HG02884 (cell line): ENCODE data around the gene USP20.
"Not testable (repeated sequence)": the region's sequence is repeated elsewhere in the genome, so short reads cannot be mapped to it uniquely, and the experiment has no call there.

ENCODE experiments used
- ATAC-seq: cut with Tn5 transposase; IDR thresholded peaks from one replicate; pipeline ENCODE4 v1.9.1; 2021; ENCODE audit warnings: mild to moderate bottlenecking, moderate library complexity; ENCODE audit not compliant: unreplicated experiment

The USP20 gene

DNA sequence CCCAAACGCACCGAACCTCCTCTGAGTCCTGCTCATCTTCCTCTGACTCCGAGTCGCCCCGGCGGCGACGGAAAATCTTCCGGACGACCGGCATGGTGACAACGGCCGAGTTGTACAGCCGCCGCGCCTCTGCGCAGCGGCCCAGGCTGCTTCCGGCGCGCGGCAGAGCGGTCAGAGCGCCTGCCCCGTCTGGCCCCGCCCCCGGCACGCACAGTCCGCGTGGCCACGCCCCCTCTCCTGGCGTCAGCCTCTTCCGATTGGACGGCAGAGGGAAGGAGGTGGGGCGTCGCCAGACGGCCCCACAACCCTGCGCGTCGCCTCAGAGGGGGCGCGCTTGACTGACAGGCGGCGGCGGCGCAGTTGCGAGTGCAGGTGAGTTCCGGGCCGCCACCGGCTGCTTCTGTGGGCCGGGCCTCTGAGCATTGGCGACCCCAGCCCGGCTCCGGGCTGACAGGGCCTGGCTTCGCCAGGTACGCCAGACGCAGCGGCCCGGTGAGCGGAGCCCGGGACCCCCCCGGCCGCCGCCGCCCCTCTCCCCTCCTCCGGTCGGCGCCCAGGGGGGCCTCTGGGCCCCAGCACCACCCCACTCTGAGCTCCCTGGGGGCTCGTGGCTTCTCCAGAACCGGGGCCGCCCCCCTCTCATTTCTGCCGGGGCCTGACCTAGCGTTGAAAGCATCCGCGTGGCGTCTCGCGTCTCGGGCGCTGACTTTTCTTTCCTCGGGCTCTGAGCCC, at the start of gene USP20, which contains the start of gene C9orf78:
Gene USP20, plus strand, starts transcription at position 331 of the 732 bp plus-strand sequence. CDS start 17,098 bp downstream, outside the sequence.
Gene C9orf78, minus strand, starts transcription at position 148 of the 732 bp plus-strand sequence. Its CDS starts 54 bp downstream, at position 94.
- peak; percentile 87 for ATAC-seq

DNA sequence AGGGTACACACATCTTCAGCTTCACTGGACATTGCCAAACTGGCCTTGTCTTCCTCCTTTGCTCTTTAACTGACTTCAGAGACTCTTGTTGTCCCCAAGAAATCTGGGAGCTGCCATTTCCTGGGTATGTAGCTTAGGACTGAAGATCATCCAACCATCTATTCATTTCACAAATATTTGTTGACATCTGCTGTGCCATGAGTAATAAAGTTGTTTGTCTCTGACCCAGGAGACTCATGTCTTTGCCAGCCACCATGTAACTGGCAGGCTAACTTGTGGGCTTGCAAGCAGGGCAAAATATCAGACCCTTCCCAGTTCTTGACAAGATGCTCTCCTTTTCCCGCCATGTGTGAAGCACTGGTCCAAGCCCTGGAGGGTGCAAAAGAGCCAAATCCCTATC, 49.4 kb upstream of the USP20 start:
- no peak for ATAC-seq

DNA sequence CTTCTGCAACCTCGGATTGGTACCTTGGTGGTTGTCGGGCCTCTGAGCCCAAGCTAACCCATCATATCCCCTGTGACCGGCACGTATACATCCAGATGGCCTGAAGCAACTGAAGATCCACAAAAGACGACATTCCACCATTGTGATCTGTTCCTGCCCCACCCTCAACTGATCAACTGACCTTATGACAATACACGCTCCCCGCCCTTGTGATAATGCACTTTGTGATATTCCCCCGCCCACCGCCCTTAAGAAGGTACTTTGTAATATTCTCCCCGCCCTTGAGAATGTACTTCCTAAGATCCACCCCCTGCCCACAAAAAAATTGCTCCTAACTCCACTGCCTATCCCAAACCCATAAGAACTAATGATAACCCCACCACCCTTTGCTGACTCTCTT, 48.8 kb upstream of the USP20 start:
- no peak for ATAC-seq

DNA sequence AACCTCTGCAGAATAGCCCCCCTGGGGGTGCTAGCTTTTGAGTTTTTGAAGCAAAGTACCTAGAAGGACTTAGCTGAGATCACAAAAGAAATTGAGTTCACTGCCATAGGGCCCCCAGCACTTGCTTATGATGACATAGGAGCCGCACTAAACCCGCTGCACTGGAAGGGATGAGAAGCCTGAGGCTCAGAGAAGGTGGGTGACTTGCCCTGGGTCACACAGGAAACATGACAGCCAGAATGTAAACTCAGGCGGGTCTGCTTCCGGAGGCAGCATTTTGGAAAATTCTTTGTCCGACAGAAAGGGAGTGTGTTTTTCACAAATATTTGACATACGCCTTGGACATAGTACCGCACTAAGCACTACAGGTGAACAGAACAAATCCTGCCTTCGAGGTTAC, 40.7 kb upstream of the USP20 start:
- ATAC-seq, result no peak

DNA sequence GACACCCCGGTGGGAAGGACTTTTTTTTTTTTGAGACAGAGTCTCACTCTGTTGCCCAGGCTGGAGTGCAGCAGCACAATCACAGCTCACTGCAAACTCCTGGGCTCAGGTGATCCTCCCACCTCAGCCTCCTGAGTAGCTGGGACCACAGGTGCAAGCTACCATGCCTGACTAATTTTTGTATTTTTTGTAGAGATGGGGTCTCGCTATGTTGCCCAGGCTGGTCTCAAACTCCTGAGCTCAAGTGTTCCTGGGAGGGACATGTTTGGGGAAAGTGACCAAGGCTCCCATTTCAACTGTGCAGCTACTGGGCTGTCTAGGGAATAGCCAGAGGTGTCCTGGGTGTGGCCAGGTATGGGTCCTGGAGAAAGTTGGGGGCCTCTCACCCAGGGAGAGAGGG, 39.2 kb upstream of the USP20 start:
- ATAC-seq, result not testable (repeated sequence)

DNA sequence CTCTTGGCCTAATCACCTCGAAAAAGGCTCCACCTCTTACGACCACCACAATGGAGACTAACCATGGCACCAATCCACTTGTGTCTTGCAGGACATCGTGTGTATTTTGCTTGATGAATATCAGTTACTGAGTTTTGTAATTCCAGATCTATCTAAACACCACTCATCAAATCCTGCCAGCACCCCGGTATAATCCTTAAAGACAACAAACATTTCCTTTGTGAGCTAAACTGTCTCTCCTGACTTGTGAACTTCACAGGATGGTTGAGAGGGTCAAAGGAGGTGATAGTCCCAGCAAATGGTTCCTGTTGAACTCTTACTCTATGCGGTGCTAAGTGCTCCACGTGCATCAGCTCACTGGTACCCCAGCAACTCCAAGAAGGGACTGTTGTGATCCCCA, 36.3 kb upstream of the USP20 start:
- no peak for ATAC-seq

DNA sequence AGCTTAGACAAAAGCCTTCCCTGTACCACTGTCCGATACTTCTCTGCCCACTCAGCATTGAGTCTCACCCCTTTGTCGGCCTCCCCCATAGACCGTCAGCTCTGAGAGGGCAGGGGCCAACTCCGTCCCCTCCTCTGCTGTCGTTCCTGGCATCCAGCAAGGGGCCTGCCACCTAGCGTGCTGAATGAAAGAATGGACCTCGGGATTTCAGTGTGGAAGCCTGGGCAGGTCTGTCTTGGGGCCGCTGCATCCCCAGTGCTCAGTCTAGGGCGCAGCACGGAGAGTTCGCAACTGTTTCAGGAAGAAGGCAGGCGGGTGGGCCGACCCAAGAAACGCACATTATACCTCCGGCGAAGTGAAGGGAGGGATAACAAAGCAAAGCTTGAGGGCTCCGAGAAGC, 33.8 kb upstream of the USP20 start:
- no peak for ATAC-seq

DNA sequence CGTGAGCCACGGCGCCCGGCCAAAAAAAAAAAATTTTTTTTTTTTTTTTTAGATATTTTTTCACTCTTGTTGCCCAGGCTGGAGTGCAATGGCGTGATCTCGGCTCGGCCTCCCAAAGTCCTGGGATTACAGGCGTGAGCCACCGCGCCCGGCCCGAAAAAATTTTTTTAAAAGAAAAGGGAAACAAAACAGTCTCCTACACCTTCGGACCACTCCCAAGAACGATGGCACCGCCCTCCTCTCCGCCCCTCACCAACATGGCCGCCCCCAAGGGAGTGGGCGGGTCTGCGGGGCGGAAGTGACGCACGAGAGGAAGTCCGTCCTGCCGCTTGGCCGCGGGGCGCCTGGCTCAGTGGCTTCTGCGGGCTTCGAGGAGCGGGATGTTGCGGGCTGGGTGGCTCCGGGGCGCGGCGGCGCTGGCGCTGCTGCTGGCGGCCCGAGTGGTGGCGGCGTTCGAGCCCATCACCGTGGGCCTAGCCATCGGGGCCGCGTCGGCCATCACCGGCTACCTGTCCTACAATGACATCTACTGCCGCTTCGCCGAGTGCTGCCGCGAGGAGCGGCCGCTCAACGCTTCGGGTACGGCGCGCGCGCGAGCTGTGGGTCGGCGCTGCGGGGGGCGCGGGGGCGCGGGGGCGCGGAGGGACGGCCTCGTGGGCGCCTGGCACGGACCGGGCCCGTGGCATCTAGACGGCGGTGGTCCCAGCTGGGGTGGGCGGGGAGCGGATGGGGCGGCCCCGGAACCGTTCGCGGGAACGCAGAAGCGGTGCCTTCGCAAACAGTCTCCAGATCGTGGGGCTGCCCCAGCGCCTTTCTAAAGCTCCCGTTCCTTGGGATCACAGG, 32.2 kb upstream of the USP20 start, which contains the start of gene TOR1B:
Gene TOR1B, plus strand, starts transcription at position 352 of the 843 bp plus-strand sequence. Its CDS starts 29 bp downstream, at position 381.
- peak; percentile 84 for ATAC-seq

DNA sequence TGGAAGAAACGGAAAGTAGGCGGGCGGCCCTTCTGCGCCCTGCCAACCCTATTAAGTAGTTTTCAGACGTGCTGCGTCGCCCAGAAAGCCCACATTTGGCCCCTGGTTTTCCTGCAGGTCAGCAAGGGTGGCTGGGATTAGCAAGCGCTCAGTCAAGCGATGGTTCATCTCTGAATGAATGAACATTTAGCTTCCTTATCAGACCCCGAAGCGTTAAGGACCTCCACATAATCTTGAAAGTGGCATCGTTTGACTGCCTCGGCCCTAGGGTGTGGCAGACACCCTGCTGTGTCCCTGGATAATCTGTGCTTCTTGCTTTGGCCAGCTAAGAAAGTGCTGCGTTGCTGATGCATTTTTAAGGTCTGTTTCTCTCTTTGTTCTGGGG, 31.6 kb upstream of the USP20 start:
- ATAC-seq, result peak; percentile 10

DNA sequence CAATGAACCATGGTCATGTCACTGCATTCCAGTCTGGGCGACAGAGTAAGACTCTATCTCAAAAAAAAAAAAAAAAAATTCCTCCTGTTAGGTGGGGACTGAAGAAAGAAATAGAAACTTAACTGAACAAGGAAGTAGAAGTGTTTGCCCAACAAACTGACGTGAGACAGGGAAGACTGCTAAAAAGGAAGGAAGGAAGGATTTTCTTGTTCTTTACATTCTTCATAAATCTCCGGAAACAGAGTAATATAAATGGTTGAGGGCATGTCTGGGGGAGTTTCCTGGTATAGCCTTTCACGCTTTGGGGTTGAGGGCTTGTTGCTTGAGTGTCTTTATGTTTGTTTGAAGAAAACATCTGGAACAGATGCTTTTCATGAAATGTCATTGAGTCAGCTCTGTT, 29.2 kb upstream of the USP20 start:
- no peak for ATAC-seq

DNA sequence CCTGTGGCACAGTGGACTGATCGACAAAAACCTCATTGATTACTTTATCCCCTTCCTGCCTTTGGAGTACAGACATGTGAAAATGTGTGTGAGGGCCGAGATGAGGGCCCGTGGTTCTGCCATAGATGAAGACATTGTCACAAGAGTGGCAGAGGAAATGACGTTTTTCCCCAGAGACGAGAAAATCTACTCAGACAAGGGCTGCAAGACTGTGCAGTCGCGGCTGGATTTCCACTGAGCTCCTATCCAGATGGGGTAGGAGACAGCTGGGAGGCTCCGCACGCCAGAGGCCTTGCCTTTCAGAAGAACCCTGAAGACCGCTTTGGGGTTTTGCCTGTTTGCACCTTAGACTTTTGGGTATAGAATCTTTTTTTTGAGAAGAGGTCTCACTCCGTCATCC, 25.9 kb upstream of the USP20 start:
- no peak for ATAC-seq

DNA sequence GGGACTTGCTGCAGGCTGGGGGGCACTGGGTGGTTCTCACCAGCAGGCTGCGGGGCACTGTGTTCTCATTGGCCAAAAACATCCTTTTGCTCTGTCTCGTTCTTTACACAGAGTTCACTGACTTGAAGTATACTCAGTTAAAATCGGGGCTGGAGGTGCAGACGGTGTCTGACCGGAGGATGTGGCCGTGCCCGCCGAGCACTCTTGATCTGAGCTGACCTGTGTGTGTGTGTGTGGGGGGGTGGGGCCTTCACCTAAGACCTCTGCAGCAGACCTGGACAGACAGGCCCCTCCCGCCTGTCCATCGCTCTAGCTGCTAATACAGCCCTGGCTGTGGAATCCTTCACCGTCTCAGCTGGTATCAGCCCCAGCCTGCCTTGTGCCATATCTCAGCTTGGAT, 25.1 kb upstream of the USP20 start:
- ATAC-seq, result no peak

DNA sequence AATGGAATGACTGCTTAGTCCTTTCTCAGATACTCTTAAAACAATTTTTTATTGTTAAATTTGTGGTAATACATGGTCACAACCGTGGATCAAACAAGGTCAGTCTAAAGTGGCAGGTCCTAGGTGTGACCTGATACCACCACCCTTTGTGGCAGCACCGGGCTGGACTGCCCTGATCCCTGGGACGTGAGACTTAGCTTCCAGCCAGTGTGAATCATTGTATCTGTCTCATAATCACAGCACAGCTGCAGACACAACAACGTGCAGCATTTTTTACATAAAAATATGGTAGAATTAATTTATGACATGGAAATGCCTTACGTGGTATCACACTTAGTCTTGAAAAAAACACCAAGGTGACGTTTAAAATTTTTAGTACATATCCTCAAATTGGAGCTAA, 24.5 kb upstream of the USP20 start:
- ATAC-seq, result no peak

DNA sequence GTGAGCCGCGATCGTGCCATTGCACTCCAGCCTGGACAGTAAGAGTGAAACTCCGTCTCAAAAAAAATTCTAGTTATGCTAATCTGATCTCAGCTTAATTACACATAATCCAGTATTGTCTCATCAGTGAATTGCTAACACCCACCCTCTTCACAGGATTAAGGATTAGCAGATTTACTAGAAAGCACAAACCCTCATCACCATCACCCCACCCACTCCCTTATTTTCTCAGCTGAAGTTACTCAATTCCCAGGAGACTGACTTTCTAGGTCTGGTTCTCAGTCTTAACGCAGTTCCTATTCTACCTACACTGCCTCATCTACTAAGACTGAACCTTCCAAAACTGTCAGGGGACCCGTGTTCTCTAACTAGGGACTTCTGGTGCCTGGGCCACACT, 23.3 kb upstream of the USP20 start:
- no peak for ATAC-seq

DNA sequence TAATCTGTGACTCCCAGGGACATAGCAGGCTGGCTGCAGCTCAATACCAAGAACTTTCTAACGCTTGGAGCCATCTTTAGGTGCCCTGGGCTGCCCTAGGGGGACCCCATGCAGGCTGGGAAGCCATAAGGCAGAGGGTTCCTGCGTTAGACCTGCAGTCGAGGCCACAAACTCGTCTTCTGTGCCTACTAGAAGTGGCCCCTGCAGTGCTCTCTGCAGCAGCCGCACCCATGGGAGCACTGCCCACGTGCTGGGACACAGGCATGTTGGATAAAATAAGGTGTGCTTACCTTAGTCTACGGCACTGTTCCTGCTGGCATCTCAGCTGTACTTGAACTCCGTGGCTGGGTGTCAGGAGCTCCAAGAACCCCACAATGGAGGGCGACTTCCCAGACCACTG, 22.9 kb upstream of the USP20 start:
- no peak for ATAC-seq

DNA sequence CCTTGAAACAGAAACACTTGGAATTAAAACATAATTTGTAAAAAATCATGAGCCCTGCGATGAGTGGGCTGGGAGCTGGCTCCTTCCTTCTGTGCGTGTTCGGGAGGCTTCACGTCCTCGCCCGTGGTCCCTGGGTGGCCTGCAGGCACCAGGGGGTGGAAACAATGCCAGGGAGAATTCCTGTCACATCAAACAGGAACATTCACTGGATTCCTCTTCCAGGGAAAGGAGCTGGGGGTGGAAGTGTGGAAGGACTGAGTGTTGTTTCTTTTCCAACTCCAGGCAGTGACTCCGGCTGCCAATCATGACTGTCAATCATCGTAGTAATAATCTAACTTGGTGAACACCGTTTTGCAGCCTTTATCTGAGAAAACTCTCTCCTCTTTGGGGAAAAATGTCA, 21.6 kb upstream of the USP20 start:
- no peak for ATAC-seq

DNA sequence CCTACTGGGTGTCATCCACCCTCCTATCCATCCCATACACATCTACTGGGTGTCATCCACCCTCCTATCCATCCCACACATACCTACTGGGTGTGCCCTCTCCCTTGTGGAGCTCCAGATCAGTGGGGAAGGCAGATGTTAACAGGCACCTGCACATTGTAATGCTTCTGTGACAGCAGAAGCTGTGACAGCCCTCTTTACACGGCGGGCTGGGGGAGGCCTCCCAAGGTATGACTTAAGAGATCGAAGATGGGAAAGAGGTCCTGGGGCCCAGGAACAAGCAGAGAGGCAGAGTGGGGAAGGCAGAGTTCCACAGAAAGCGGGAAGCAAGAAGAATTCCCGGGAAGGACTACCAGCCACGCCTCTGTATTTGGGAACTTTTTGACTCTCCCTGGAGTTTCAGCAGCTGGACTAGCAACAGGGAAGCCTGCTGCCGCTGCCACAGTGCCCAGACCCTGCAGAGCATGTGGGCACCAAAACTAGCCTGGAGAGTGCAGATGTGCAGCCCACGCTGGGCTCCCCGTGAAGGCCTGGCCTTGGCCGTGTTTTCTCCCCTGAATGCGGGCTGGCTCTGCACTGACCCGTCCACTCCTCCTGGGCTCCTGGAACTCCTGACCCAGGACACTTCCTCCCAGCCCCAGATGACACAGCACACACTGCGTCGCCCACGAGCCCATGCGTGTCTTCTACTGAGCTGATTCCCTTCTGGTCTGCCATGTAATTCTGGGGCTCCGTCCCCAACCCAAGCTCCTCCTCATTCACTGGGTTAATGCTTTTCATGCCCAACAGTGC, 20.6 kb upstream of the USP20 start:
- no peak for ATAC-seq

DNA sequence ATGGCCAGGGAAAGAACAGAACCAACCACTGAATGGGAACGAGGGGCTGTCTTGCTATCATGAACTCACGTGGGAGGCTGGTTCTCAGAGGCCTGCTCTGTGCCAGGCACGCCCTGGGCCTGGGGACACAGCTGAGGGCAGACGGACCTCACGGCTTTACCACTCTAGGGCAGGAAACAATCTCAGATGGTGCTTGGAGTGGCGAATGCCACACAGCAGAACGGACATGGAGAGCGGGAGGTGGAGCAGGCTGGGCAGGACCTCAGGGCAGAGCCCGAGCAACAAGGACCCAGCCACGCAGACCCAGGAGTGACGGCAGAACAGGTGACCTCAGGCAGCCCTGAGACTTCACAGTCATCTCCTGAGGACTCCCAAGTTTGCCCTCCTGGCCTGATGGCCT, 20.0 kb upstream of the USP20 start:
- no peak for ATAC-seq

DNA sequence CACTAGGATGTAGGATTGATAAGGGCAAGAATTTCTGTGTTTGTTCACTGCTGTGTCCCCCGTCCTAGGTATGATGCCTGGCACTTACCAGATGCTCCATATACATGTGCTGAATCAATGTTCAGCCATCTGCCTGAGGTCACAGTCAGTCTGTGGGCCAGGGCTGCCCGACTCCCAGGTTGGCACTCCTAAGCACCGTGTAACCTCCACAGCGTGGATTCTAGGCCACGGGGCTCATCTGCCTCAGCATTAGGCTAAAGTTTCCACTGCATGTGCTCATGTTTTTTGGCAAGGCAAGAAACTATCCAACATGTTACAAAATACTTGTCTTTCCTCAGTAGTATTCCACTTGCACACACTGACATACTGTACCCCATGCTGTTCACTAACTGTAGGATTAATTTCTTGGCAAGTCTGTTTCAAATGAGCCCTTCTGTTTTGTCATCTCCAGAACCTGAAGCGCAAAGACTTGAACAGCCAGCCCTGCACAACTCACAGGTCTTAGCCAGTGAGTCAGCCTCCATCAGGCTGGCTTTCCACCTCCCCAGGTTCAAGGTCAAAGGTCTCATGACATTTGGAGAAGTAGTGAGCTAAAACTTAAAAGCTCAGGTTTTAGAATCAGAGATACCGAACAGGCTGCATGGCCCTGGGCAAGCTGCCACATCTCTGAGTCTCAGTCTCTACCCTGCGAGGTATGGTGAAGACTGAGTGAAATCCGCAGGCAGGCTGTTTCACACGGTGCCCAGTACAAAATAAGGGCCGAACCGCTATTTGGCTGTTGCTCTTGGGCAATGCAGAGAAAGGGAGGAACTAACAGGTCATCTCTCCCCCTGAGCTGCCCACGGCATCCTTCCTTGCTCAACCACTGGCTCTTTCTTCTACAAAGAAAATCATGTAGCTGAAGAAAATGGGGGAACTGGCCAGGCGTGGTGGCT, 18.5 kb upstream of the USP20 start:
- ATAC-seq, result no peak

DNA sequence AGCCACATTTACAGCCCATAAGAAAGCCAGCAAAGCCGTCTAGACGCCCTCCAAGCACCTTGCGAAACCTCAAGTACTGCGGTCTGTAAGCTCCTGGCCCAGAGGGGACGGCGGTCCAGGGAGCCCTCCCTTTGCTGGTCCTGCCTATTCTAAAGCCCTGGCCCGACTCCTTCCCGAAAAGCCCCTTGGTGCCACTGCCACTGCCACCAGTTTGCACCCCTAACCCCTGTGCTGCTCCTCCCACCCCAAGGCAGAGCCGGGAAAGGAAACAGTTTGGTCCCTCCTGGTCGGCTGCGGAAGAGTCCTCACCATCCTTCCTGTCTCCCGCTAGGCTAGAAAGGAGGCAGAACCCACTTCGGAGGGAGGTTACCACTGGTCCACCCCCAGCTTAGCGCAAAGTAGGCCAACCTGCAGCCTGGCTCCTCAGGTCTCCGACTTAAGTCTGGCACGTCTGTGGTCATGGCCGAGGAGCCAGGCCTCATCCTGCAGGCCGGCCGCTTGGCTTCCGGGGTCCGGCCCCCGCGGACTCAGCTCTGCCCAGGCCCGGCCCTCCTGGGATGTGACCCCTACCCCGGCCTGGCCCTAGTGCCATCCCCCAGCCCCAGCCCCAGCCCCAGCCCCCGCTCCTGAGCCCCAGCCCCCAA, 12.2 kb upstream of the USP20 start:
- no peak for ATAC-seq
